NCI-H2107 (cell line): ENCODE measurements around the gene PTPRN2.
"Not testable (repeated sequence)": the region's sequence is repeated elsewhere in the genome, so short reads cannot be mapped to it uniquely, and the experiment has no call there.

Experiments used
- DNase-seq: peaks from one replicate; lab custom pipeline; 2025; lab: John Stamatoyannopoulos, UW

Gene PTPRN2

GRCh38 chr7:157497367-157497743, 1090.3 kb downstream of the PTPRN2 start:
- no peak for DNase-seq

GRCh38 chr7:157496416-157497275, 1091.0 kb downstream of the PTPRN2 start:
- no peak for DNase-seq

- DNase-seq = no peak
These were observed 1092.0 kb downstream of the PTPRN2 start for GRCh38 chr7:157495594-157495993.

GRCh38 chr7:157495177-157495553, 1092.5 kb downstream of the PTPRN2 start:
- no peak for DNase-seq

- DNase-seq = no peak
These were observed 1093.0 kb downstream of the PTPRN2 start for GRCh38 chr7:157494506-157495176.

GRCh38 chr7:157493776-157494175, 1093.8 kb downstream of the PTPRN2 start:
- DNase-seq = no peak

GRCh38 chr7:157493017-157493416, 1094.6 kb downstream of the PTPRN2 start:
- DNase-seq = no peak

- no peak for DNase-seq
These were observed 1097.1 kb downstream of the PTPRN2 start for GRCh38 chr7:157490465-157490912.

GRCh38 chr7:157489870-157490269, 1097.8 kb downstream of the PTPRN2 start:
- DNase-seq = not testable (repeated sequence)
